Fibroblast of the conjunctiva (primary cell): ENCODE results near the gene ZNF672.
A peak's percentile ranks its signal among the peaks of the same experiment; 100 is the strongest.
"Not testable (repeated sequence)": the region's sequence is repeated elsewhere in the genome, so short reads cannot be mapped to it uniquely, and the experiment has no call there.

Experiments
- DNase-seq: peaks from one replicate; pipeline ENCODE4 v3.0.0-alpha.2; 2010; ENCODE audit warnings: low read depth

ZNF672 gene

DNA sequence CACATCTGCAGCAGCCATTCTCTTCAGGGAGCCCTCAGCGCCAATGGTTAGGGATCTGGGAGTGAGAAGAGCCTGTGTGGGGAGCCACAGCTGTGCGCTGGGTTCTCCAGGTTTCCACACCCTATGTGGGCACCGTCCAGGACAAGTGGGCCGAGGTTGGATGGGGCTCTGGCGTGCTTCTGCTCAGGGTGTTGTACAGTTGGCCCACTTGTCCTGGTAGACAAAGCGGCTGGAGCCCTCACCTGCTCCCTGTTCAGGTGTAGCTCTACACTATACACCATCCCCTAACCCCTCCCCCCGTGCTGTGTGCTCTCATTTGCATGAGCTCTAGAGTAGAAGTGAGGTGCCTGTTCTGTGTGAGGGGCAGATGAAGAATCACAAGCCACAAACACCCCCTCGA lies 24.5 kb upstream of the ZNF672 start:
- DNase-seq: no peak

DNA sequence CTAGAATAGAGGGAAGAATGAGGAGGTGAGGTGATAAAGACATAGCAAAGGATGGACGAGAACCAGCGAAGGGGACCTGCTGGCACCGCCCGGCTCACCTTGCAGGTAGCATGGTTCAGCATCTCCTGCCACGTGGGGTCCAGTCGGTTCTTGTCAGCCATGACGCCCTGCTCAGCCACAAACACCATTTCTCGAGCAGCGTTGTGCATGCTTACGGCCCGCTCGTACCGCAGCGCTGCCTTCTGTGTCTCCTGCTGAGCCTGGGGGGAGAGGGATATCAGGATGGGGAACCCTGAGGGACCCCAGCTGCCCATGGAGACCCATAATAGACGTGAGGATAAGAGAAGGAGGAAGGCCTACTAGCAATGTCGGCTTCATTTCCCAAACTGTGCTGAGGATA lies 23.7 kb upstream of the ZNF672 start:
- DNase-seq: no peak

DNA sequence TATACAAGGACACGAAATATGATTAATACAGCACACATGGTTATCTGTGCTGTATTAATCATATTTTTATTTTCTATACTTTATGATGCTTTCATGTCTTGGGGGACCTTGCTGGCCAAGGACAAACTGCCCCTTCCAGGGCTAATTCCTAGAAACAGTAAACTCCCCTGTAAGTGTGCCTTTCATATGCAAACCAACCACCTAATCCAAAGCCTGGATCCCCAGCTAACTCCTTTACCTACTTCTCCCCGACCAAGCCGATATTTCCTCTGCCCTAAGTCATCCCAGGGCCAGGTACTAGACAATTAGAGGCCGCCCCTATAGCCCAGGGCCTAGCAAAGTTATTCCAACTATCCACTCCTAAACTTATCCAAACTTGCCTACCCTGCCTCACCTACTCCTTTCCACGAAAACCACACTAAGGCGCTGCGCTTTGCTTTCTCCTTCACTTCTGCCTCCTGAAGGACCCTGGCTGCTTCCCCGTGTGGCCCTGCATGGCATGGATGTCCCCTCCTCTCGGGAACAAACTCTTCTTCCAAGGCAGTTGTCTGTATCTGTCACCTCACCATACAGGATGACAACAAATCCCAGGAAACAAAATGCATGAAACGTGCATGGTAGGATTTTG lies 22.5 kb upstream of the ZNF672 start:
- DNase-seq: no peak

DNA sequence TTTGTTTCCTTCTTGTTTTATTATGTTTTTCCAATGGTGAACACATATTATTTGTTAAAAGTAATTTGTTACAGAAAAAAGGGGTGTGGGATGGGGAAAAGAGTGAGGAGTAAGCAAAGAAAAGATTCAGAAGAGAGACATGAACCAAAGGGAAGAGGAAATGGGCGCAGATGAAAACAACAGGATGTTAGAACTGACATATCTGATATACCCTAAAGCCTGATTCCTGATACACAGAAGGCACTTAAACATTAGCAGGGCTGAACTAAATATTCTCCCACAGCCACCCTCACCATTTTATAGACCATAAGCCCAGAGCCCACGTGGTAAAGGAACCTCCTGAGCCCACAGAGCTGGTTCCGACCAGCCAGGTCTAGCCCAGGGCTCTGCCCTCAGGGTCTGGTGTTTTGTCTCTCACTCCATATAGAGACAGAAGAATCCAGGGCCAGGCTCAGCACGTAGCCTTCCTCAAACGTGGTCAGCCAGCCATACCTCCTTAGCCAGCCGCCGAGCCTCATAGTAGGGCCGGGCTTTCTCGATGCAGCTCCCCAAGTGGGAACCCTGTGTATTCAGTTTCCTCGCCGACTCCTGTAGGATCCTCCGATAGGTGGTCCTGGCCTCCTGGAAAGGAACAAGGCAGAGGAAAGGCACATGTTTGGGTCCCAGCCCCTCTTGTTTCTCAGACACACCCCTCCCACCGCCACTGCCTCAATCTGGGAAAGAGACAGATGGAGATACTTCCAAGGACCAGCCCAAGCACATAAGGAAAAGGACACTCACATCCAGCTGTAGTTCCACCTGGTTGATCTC lies 21.8 kb upstream of the ZNF672 start:
- DNase-seq: no peak

DNA sequence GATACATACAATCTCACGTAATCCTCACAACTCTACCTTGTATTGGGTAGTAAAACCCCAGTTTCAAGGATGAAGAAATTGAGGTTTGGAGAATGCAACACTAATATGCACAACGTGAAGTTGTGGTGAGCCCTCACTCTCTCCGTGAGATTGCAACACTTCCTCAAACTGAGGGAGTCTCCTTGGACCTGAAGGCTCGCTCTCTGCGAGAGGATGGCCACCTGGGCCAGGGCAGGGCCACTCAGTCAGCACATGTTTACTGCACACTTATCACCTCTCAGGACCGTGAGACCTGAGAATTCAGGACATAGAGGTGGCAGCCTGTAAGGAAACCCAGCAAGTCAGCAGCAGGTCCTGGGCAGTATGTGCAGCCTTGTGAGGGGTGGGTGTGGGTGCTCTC lies 21.0 kb upstream of the ZNF672 start:
- DNase-seq: no peak

DNA sequence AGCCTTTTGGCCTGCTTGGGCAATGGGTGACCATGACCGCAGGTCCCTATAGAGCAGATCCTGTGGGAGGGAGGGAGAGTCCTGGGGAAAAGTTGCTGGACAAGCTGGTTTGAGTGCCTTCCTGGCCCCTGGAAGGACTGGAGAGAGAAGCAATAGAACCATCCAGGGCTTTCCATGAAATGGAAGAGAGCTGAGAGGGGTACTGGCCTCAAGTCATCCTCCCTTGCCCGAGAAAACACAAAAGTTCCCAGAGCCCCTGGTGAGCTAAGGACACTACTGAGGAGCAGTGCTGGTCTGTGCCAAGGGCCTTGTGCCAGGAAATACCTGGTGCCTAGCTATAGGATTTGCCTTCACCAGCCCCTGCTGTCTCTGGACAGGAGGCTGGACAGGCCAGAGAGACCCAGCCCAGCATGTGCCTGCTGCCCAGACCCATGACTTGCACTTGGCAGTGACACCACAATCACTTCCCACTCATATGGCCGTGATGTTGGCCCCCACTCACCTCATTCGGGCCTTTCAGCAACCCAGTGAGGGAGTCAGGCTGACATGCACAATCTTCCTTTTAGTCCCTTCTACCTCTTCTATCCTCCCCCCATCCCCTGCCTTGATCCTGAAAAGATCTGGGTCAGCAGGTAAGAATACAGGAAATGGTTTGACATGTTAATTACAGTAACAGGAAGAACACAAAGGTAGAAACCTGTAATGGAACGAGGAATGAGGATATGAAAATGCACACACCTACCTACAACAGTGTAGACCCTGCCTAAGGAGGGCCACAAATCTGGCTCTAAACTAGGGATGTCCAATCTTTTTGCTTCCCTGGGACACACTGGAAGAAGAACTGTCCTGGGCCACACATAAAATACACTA lies 19.3 kb upstream of the ZNF672 start:
- DNase-seq: no peak

DNA sequence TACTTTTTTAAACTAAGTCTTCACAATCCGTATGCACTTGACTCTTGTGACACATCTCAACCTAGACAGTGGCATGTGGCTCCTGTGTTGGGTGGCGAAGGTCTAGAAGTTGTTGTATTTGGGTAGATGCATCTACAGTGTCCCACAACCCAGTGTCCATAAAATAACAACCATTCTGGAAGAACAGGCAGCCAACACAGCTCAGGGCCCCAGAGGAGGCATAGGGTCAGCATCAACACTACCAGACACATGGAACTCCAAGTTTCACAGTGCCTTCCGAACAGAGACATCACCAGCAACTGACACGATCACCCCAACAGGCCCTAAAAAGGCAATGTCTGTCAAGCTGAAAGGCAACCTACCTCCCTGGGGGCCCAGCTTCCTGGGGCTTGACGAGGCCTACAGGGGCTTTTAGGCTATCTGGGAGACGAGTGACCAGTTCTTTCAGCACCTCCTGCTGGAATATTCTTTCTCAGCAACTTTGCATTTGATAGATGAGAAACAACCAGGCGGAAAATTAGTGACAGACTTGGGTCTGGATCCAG lies 17.9 kb upstream of the ZNF672 start:
- no peak for DNase-seq

DNA sequence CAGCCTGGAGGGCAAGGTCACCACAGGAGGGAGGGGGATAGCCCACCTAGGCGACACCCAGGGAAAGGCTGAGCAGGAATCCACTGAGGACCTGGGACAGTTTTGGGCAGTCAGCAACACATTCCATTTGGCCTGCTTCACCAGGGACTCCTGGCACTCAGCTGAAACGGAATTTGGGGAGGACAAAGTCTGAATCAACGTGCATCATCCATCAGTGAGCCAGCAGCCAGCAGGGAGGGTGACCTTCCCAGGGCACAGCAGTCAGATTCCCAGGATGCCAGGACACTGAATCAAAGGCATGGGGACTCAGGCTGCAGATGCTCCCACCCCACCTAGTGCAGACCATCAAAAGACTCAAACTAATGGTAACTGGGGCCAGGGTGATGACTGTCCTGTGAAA lies 16.9 kb upstream of the ZNF672 start:
- no peak for DNase-seq

DNA sequence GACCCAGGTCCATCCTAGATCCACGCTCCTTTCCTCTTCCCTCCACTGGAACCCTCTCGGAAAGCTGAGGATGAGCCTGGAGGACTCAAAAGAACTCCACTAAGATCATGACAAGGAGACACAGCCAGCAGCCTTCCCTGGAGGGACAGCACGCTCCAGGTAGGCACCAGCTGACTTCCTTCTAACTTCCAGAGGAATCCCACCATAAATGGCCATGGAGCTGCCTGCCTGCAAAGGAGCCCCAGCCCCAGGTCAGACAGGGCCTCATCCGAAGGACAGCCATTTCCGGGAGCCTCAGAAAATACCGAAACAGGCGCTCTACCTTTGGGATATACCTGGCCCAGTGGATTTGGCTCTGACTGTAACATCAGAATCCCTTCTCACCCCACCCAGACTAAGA lies 16.4 kb upstream of the ZNF672 start:
- DNase-seq: no peak

DNA sequence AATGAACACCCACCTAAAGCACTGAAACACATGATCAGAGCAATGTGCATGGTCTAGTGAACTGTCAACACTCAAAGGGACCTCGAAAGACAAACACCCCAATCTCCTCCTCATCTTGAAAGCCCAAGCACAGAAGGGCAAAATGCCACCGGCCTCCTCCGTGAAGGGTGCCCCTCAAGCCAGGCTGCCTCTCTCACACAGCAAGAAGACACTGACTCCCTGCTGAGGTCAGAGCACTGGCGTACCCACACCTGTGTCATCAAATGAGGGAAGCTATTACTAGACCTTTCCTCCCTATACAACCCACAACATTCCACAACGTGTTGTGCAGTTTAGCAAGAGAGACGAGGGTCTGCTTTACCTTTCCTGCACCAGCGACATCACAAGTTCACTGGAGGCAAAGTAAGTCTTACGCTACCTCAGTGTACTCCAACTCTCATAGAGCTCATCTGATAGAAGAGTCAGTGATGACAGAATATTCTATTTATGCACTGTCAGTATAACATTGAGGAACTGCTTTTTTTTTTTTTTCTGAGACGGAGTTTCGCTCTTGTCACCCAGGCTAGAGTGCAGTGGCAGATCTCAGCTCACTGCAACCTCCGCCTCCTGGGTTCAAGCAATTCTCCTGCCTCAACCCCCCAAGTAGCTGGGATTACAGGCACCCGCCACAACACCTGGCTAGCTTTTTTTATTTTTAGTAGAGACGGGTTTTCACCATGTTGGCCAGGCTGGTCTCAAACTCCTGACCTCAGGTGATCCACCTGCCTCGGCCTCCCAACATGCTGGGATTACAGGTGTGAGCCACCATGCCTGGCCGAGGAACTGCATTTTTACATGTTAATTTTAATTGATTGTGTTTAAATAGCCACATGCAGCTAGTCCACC lies 15.6 kb upstream of the ZNF672 start:
- DNase-seq: no peak

DNA sequence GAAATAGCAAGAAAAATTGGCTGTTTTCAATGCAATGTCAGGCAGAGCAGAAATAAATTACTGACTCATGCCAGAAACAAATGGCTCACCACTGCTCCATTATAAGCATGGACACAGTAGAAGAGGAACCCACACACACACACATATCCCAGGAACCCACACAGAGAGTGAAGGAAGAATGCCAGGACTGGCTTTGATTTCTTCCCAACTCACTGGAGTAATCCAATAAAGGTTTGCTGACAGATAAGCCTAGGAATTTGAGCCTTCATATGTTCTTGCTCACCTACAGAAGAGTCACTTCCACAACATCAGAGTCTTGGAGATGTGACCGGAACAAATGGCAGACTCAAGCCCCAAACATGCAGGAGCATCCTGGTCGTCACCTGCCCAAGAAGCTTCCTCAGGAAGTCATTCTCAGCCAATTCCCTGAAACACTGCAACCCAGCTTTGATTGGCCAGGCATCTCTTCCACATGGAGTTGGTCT lies 14.5 kb upstream of the ZNF672 start:
- DNase-seq: no peak

DNA sequence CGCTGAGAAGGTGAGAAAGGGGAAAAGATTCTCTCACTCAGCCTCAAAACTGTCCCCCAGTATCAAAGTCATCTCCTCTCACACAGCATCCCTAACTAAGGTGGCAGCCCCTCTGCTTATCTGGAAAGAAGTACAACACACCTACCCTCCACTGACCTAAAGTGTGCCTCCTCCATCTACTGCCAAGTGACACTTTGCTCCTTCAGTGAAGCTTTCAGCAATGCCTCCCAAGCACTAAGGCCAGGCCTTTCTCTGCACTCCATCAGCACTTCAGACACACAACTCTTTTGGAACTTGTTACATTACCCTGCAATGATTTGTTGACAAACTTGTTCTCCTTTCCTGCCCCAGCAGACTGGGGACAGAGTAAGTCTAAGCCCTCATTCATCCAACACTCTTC lies 13.7 kb upstream of the ZNF672 start:
- no peak for DNase-seq

DNA sequence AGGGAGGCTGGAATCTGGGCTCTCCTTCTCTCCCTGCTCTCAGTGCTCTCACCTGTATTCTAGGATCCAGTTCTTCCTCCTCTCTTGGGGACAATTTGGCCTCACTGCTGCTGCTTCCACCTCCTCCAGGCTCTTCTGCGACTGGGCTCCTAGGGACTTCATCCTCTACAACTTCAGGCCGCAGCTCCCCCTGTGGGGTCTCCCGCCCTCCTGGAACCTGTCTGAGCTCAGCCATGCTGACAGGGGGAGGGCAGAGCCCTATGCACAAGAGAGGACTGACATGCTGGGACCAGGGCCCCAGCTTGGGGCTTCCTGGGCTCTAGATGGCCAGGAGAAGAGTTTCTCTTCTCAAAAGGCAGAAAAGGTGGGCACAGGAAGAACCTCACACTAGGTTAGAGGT lies 13.3 kb upstream of the ZNF672 start:
- DNase-seq: no peak

DNA sequence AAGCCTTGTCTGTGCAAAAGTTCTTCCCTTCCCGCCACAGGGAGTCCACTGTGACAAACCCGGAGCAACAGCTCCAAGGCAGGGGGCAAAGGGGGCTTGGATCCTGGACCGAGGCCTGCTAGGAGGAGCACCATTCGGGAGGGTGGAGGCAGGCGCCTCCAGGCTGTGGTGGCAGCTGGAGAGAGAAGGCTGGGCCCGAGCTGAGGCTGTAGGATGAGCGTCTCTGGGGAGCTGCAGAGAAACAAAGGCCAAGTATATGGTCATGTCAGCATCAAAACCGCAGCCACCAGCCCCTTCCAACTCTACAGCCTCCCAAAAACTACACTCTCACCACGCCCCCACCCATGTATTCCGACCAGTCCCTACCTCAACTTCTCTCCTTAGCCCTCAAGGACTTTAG lies 12.9 kb upstream of the ZNF672 start:
- no peak for DNase-seq

DNA sequence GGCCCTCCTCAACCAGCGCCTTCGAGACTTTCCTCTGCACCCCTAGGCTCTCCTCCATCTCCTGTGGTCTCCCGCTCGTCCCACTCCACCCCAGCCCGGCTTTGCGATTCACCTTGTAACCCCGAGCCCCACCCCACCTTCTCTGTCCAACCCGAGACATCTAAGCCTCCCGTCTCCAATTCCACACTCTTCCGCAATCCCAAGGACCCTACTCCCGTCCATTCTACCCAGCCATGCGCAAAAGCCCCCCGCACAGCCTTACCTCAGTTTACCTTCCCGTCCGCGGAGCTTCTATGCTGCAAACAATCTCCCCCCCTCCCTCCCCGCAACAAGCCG lies 12.5 kb upstream of the ZNF672 start:
- DNase-seq: no peak

DNA sequence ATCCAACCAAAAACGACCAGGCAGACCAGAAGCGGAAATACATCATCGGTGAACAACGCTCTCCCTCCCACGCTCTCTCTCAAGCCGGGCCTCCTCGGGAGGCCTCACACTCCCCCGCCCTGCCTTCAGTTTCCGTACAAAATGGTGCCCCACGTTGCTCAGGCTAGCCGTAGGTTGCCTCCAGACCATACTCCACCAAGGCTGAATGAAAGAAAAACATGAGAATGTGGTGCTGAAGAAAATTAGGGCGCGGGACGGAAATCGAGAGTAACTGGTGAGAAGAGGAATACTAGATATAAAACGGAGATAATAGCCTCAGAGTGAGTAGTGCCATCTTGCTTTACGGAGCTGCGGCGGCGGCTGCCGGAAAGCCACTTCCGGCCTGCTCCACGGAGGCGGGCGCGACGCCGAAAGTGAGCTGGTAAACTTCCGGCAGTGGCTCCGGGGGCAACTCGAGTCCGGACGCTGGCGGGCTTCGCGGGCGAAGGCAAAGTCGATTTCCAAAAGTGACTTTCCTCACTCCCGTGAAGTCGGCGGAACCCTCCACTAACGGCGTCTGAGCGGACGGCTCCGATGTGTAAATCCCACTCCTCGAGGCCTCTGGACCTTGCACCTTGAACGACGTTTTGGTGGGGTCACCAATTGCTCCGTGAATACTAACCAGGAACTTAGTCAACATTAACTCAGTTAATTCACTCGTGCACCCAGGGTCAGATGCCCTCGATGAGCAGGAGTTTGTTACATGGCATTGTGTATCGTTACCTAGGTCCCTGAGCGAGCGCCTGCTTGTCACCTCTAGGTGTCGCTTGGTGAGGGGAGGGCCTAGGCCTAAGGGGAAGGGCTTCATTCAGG lies 11.9 kb upstream of the ZNF672 start, which contains the start of gene SH3BP5L:
Gene SH3BP5L (minus strand): TSS at position 7 of the 852 bp plus-strand sequence. CDS start 980 bp downstream, outside the sequence.
- DNase-seq: peak; percentile 91

DNA sequence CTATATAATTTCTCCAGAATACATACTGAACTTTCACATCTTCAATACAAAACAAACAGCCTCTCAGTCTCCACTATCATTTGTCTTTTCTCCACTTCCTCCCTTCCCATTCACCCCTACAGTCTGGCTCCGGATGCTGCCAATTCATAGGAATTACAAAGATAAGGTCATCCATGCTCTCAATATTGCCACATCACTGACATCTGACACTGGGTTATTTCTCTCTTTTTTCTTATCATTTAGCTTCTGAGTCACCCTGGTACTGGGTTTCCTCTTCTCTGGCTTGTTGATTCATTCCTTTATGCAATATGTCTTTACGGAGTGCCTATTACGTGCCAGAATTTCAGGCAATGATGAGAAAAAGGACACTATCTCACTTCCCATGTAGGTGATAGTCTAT lies 9.2 kb upstream of the ZNF672 start:
- no peak for DNase-seq

DNA sequence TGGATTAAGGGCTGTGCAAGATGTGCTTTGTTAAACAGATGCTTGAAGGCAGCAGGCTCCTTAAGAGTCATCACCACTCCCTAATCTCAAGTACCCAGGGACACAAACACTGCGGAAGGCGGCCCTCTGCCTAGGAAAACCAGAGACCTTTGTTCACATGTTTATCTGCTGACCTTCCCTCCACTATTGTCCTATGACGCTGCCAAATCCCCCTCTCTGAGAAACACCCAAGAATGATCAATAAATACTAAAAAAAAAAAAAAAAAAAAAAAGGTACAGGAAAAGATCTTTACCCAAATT lies 7.4 kb upstream of the ZNF672 start:
- not testable (repeated sequence) for DNase-seq

DNA sequence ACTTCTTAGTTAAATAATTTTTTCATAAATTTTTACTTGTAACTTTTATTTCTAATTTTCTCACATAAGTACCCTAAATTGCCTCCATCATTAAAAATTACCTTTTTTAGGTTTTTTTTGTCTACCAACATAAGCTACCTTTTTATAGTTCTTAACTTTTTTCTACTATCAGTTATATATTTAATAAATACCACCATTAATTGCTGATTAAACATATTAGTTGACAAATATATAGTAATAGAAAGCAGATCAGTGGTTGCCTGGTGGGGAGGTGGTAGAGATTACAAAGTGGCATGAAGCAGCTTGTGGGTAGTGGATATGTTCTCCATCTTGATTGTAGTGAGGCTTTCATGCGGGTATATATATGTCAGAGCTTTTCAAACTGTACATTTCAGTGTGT lies 6.2 kb upstream of the ZNF672 start:
- no peak for DNase-seq

DNA sequence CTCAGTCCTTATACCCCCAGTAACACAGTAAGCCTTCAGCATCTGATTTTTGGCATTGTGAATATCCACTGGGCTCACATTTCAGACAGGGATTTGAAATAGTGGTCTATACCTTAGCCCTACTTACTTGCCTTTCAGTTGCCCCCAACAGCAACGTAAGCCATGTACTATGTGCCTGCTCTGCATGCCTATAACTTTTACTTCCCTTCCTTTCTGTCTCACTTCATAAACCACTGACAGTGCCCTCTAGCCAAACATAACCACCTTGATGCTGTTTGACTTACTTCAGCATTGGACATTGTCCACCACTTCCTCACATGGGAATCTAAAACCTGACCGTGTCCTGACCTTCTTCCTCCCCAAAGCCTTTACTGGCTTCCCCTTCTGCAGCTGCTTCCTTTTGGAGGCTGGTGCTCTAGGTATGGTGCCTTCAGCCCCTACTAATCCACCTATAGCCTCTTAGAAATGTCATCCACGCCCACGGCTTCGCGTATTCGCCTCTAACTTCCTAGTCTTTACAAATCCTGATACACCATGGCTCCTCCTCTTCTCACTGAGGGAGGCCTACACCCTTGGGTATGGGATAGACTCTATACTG lies 3.6 kb upstream of the ZNF672 start:
- no peak for DNase-seq
